ENCODE results near the gene RPL7A. TPM values are rescaled to one million over a fixed set of nuclear protein-coding genes. Genes with fewer than 3 reads are reported as not detected.
A peak's percentile ranks its signal among the peaks of the same experiment; 100 is the strongest.
"Not testable (repeated sequence)": the region's sequence is repeated elsewhere in the genome, so short reads cannot be mapped to it uniquely, and the experiment has no call there.

Gene RPL7A
- total RNA-seq, 1 experiment from 2014 or later: 2,895 TPM

DNA sequence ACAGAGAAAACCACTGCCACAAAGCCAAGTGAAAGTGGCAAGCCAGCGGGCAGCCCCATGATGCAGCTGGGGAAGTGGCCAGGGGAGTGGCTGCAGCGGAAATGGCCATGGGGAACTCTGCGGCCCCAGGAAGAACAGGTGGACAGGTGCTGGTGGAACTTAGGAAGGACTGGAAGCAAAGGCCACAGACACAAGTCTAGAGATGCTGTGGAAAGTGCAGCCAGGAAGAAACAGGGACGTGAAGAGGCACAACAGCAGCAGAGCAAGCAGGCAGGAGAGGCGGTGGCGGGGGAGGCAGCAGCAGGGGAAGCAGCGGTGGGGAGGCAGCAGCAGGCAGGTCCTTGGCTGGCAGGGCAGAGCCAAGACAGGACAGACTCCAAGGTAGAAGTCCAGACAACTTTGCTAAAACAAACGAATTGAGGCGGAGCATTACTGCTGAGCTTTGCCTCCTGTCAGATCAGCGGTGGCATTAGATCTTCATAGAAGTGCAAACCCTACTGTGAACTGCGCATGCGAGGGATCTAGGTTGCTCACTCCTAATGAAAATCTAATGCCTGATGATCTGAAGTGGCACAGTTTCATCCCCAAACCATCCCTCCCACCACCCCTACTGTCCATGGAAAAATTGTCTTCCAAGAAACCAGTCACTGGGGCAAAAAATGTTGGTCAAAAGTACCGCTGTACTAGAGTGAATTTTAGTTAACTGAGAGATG lies 23.9 kb upstream of the RPL7A start:
- H3T11ph ChIP-seq (ENCODE audit: low read length): no peak overlapping the region
- no peaks in the 10 kb centered on the region for H3K23me2 ChIP-seq (ENCODE audit: insufficient read length, low read depth, low read length, poor library complexity, severe bottlenecking)
- DNase-seq: peak; percentile 21
- TF ChIP-seq, protein P1, sequence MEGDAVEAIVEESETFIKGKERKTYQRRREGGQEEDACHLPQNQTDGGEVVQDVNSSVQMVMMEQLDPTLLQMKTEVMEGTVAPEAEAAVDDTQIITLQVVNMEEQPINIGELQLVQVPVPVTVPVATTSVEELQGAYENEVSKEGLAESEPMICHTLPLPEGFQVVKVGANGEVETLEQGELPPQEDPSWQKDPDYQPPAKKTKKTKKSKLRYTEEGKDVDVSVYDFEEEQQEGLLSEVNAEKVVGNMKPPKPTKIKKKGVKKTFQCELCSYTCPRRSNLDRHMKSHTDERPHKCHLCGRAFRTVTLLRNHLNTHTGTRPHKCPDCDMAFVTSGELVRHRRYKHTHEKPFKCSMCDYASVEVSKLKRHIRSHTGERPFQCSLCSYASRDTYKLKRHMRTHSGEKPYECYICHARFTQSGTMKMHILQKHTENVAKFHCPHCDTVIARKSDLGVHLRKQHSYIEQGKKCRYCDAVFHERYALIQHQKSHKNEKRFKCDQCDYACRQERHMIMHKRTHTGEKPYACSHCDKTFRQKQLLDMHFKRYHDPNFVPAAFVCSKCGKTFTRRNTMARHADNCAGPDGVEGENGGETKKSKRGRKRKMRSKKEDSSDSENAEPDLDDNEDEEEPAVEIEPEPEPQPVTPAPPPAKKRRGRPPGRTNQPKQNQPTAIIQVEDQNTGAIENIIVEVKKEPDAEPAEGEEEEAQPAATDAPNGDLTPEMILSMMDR (conservative IDR thresholded peaks at IDR 0.05): no peak
- H3K36me3 Mint-ChIP-seq (ENCODE audit: insufficient read depth in 1 of 3, low read depth in 3 of 3): peaks cover 0 to 11% (median 9%) of the 10 kb centered on the region in 3 experiments; a peak in 6 of 7 replicates
- no peaks in the 10 kb centered on the region for H3K4me1 ChIP-seq (ENCODE audit: insufficient read depth, low read length)
- H3K4me3 Mint-ChIP-seq: 0 out of 5 replicates have a peak overlapping the region, but pooled peaks of 1 of the 2 experiments have one; percentile 2
- H3K9me3 ChIP-seq (ENCODE audit: control insufficient read depth, low read depth, low read length): peaks cover 11% of the 10 kb centered on the region
- no peak overlapping the region for H3K23ac ChIP-seq (ENCODE audit: insufficient read length, low read depth, low read length)
- WGBS (ENCODE audit: extremely low coverage, insufficient read length, low lambda C conversion rate): no CpG with 5 or more reads among the region's 13 CpGs
- H3K14ac ChIP-seq (ENCODE audit: insufficient read depth, low read length): no peak overlapping the region
- no peaks in the 10 kb centered on the region for H3K79me1 ChIP-seq (ENCODE audit: insufficient read depth, low read depth, low read length, poor library complexity, severe bottlenecking)
- H3K27me3 Mint-ChIP-seq (ENCODE audit: low read depth): peaks cover 26% of the 10 kb centered on the region
- no peak overlapping the region for H4K91ac ChIP-seq (ENCODE audit: insufficient read length, low read depth, low read length)
- no peak overlapping the region for H4K8ac ChIP-seq (replicated peaks; ENCODE audit: insufficient read length, low read depth, low read length)
- H3K27ac Mint-ChIP-seq: peak overlapping the region in 1 of 3 experiments; percentile 51; a peak in 1 of 7 replicates
- no peaks in the 10 kb centered on the region for H3K79me2 ChIP-seq (ENCODE audit: insufficient read depth, low read length)
- no peak overlapping the region for H3K18ac ChIP-seq (ENCODE audit: insufficient read length, low read depth, low read length)
- no peaks in the 10 kb centered on the region for H3K27me3 ChIP-seq (ENCODE audit: insufficient read depth, low read length)
- no peak overlapping the region for H4K5ac ChIP-seq (ENCODE audit: insufficient read length, low read depth, low read length)
- H2BK12ac ChIP-seq (ENCODE audit: insufficient read length, low read depth, low read length): no peak overlapping the region
- no peak overlapping the region for H2BK120ac ChIP-seq (ENCODE audit: low read depth, low read length, poor library complexity, severe bottlenecking)
- H2AK5ac ChIP-seq (ENCODE audit: insufficient read length, low read length): no peak overlapping the region
- no peak overlapping the region for H2BK5ac ChIP-seq (ENCODE audit: insufficient read length, low read length)
- no peak overlapping the region for H2BK20ac ChIP-seq (ENCODE audit: low read depth, low read length, poor library complexity, severe bottlenecking)
- H3K4me1 Mint-ChIP-seq: 0 out of 4 replicates have a peak, but pooled peaks cover 0 to 3% of the 10 kb centered on the region in 2 experiments
- H2BK15ac ChIP-seq (ENCODE audit: low read depth, low read length): no peak overlapping the region
- no peak overlapping the region for H3K4me2 ChIP-seq (ENCODE audit: insufficient read depth, insufficient read length, low read length)
- no peak overlapping the region for H3K56ac ChIP-seq (ENCODE audit: insufficient read length, low read depth, low read length)
- H4K20me1 ChIP-seq (ENCODE audit: control insufficient read depth, insufficient read depth, insufficient read length): no peaks in the 10 kb centered on the region
- H3K9me3 Mint-ChIP-seq: peaks cover 34 to 41% of the 10 kb centered on the region in 2 experiments
- H3K27ac ChIP-seq (ENCODE audit: insufficient read length, low read depth, low read length): no peak overlapping the region
- no peak overlapping the region for H2AFZ ChIP-seq (ENCODE audit: low read length)
- no peak overlapping the region for H3K9ac ChIP-seq (ENCODE audit: extremely low read depth, insufficient read length, low read length)
- no peak overlapping the region for H3K4ac ChIP-seq (ENCODE audit: low read depth, low read length)

GRCh38 chr9:133327021-133327420 lies 21.0 kb upstream of the RPL7A start:
- WGBS (ENCODE audit: extremely low coverage, insufficient read length, low lambda C conversion rate): no CpG with 5 or more reads among the region's 6 CpGs
- H3K9me3 Mint-ChIP-seq: peaks cover 35 to 41% of the 10 kb centered on the region in 2 experiments
- not testable (repeated sequence) for H3T11ph ChIP-seq (ENCODE audit: low read length)

More at GRCh38 chr9:133327021-133327420, 21.0 kb upstream of the RPL7A start:
- not testable (repeated sequence) for H3K4me1 ChIP-seq (ENCODE audit: insufficient read depth, low read length); H2BK15ac ChIP-seq (ENCODE audit: low read depth, low read length); H3K23ac ChIP-seq (ENCODE audit: insufficient read length, low read depth, low read length); H2AK5ac ChIP-seq (ENCODE audit: insufficient read length, low read length); H3K9ac ChIP-seq (ENCODE audit: extremely low read depth, insufficient read length, low read length); H3K4me3 Mint-ChIP-seq; H3K4me2 ChIP-seq (ENCODE audit: insufficient read depth, insufficient read length, low read length); H2BK120ac ChIP-seq (ENCODE audit: low read depth, low read length, poor library complexity, severe bottlenecking); H3K56ac ChIP-seq (ENCODE audit: insufficient read length, low read depth, low read length); H4K8ac ChIP-seq (replicated peaks; ENCODE audit: insufficient read length, low read depth, low read length); H3K4me1 Mint-ChIP-seq; H3K27ac Mint-ChIP-seq; H3K79me2 ChIP-seq (ENCODE audit: insufficient read depth, low read length); H3K14ac ChIP-seq (ENCODE audit: insufficient read depth, low read length); H4K91ac ChIP-seq (ENCODE audit: insufficient read length, low read depth, low read length); H4K5ac ChIP-seq (ENCODE audit: insufficient read length, low read depth, low read length); H2AFZ ChIP-seq (ENCODE audit: low read length); H3K4ac ChIP-seq (ENCODE audit: low read depth, low read length); H3K27me3 ChIP-seq (ENCODE audit: insufficient read depth, low read length); H2BK12ac ChIP-seq (ENCODE audit: insufficient read length, low read depth, low read length); H3K79me1 ChIP-seq (ENCODE audit: insufficient read depth, low read depth, low read length, poor library complexity, severe bottlenecking); H3K23me2 ChIP-seq (ENCODE audit: insufficient read length, low read depth, low read length, poor library complexity, severe bottlenecking); H4K20me1 ChIP-seq (ENCODE audit: control insufficient read depth, insufficient read depth, insufficient read length); H2BK5ac ChIP-seq (ENCODE audit: insufficient read length, low read length); H3K27ac ChIP-seq (ENCODE audit: insufficient read length, low read depth, low read length); DNase-seq; H3K18ac ChIP-seq (ENCODE audit: insufficient read length, low read depth, low read length); H2BK20ac ChIP-seq (ENCODE audit: low read depth, low read length, poor library complexity, severe bottlenecking)
- peaks cover 18 to 26% (median 21%) of the 10 kb centered on the region in 3 experiments for H3K36me3 Mint-ChIP-seq (ENCODE audit: insufficient read depth in 1 of 3, low read depth in 3 of 3)
- peaks cover 26% of the 10 kb centered on the region for H3K27me3 Mint-ChIP-seq (ENCODE audit: low read depth)
- peaks cover 11% of the 10 kb centered on the region for H3K9me3 ChIP-seq (ENCODE audit: control insufficient read depth, low read depth, low read length)
